SK-N-SH (cell line): ENCODE measurements around the gene ZXDA. TPM values are rescaled to one million over a fixed set of nuclear protein-coding genes. Genes with fewer than 3 reads are reported as not detected.

ENCODE experiments used
- CTCF ChIA-PET: fragments of 300-600, 350-600 bp; formaldehyde crosslinking; extraction: SDS; loops from one replicate; lab custom pipeline; 2021; lab: Yijun Ruan, JAX
- POLR2A ChIA-PET: fragments of 350-600 bp; sonication (Branson Sonifier 250); formaldehyde crosslinking; extraction: SDS; loops from one replicate; lab custom pipeline; 2020; ENCODE audit warnings: antibody characterized with exemption, inconsistent platforms; lab: Yijun Ruan, JAX
- DNase-seq: peaks from one replicate; pipeline ENCODE4 v3.0.0; 2012
- H2AFZ ChIP-seq: fragments of 200-600 bp; sonication (generic); 2 replicates; pipeline ENCODE4 v1.8.1; 2016; ENCODE audit warnings: antibody characterized with exemption, mild to moderate bottlenecking, low read depth
- H3F3A ChIP-seq: fragments of 200-600 bp; sonication (generic); replicated peaks from 2 replicates; pipeline ENCODE3; 2016; ENCODE audit warnings: antibody characterized with exemption, mild to moderate bottlenecking; ENCODE audit not compliant: insufficient read depth
- H3K27ac ChIP-seq, 2 experiments: fragments of 200-500 bp in 1 of 2; fragments of 200-600 bp in 1 of 2; sonication (Bioruptor generic) in 1 of 2; sonication (generic), shearing (Covaris generic) in 1 of 2; 2 replicates each; pipeline versions ENCODE4 v1.5.1 to v1.6.1; 2014 to 2016; ENCODE audit warnings: low read depth in 2 of 2, inconsistent platforms in 1 of 2, low read length in 1 of 2, mild to moderate bottlenecking in 1 of 2, mixed read lengths in 1 of 2
- H3K27me3 ChIP-seq: fragments of 200-600 bp; sonication (generic), shearing (Covaris generic); 2 replicates; pipeline ENCODE4 v1.6.1; 2016; ENCODE audit warnings: mixed run types; ENCODE audit not compliant: insufficient read depth
- H3K36me3 ChIP-seq, 2 experiments: fragments of 200-500 bp in 1 of 2; fragments of 200-600 bp in 1 of 2; sonication (Bioruptor generic) in 1 of 2; sonication (generic) in 1 of 2; replicated peaks in 1 of 2; 2 replicates each; pipeline versions ENCODE3 to v1.5.1; 2014 to 2016; ENCODE audit warnings: low read length in 1 of 2, mild to moderate bottlenecking in 1 of 2; ENCODE audit not compliant: insufficient read depth in 2 of 2, control insufficient read depth in 1 of 2
- H3K4me1 ChIP-seq, 2 experiments: fragments of 200-500 bp in 1 of 2; fragments of 200-600 bp in 1 of 2; sonication (Bioruptor generic) in 1 of 2; sonication (generic), shearing (Covaris generic) in 1 of 2; 2 replicates each; pipeline versions ENCODE4 v1.5.1 to v1.6.1; 2014 to 2016; ENCODE audit warnings: low read depth in 1 of 2, low read length in 1 of 2, mixed run types in 1 of 2; ENCODE audit not compliant: insufficient read depth in 2 of 2, control insufficient read depth in 1 of 2
- H3K4me2 ChIP-seq: fragments of 200-600 bp; sonication (generic), shearing (Covaris generic); 2 replicates; pipeline ENCODE4 v1.6.1; 2017; ENCODE audit warnings: mixed run types
- H3K4me3 ChIP-seq, 2 experiments: fragments of 200-500 bp in 1 of 2; fragments of 200-600 bp in 1 of 2; sonication (Bioruptor generic) in 1 of 2; sonication (generic), shearing (Covaris generic) in 1 of 2; 2 replicates each; pipeline versions ENCODE4 v1.5.1 to v1.8.1; 2014 to 2016; ENCODE audit warnings: low read depth in 2 of 2, inconsistent platforms in 1 of 2, low read length in 1 of 2, mild to moderate bottlenecking in 1 of 2, mixed read lengths in 1 of 2, moderate library complexity in 1 of 2
- H3K79me2 ChIP-seq: fragments of 200-600 bp; sonication (generic); 2 replicates; pipeline ENCODE4 v1.8.1; 2017; ENCODE audit warnings: mild to moderate bottlenecking; ENCODE audit not compliant: insufficient read depth
- H3K9ac ChIP-seq: fragments of 200-600 bp; sonication (generic); 2 replicates; pipeline ENCODE4 v1.6.1; 2017; ENCODE audit warnings: mixed run types
- H3K9me2 ChIP-seq: fragments of 200-600 bp; sonication (generic); 2 replicates; pipeline ENCODE4 v1.6.1; 2017; ENCODE audit warnings: mixed run types
- H3K9me3 ChIP-seq: fragments of 200-600 bp; sonication (generic); 2 replicates; pipeline ENCODE4 v1.6.1; 2017; ENCODE audit warnings: mixed run types, mild to moderate bottlenecking, moderate library complexity
- H4K20me1 ChIP-seq: fragments of 200-600 bp; sonication (generic); 2 replicates; pipeline ENCODE4 v1.6.1; 2017; ENCODE audit warnings: mild to moderate bottlenecking, mixed run types; ENCODE audit not compliant: insufficient read depth
- ELF1 ChIP-seq: IDR thresholded peaks from 2 replicates; pipeline ENCODE4 v1.4.0; 2012
- FOXJ3 ChIP-seq: sonication (generic); formaldehyde crosslinking; IDR thresholded peaks from 2 replicates; pipeline ENCODE4 v1.5.1; 2020; ENCODE audit warnings: mild to moderate bottlenecking, missing genetic modification reagents
- FOXM1 ChIP-seq: IDR thresholded peaks from 2 replicates; pipeline ENCODE4 v1.4.0; 2012; ENCODE audit warnings: low read depth, mild to moderate bottlenecking
- JUND ChIP-seq: IDR thresholded peaks from 2 replicates; pipeline ENCODE4 v1.4.0; 2012
- MXI1 ChIP-seq: IDR thresholded peaks from 2 replicates; pipeline ENCODE4 v1.6.1; 2012; ENCODE audit warnings: mild to moderate bottlenecking, low read depth, low read length, improper control_type of control experiment
- POLR2AphosphoS5 ChIP-seq: IDR thresholded peaks from 2 replicates; pipeline ENCODE4 v1.6.1; 2012; ENCODE audit warnings: low read depth, low read length
- RFX5 ChIP-seq: IDR thresholded peaks from 2 replicates; pipeline ENCODE4 v1.6.1; 2012; ENCODE audit warnings: mild to moderate bottlenecking, improper control_type of control experiment, low read length
- SIN3A ChIP-seq: IDR thresholded peaks from 2 replicates; pipeline ENCODE4 v1.6.1; 2012; ENCODE audit warnings: low read depth, mild to moderate bottlenecking, low read length, moderate library complexity, borderline replicate concordance
- SMC3 ChIP-seq: IDR thresholded peaks from 2 replicates; pipeline ENCODE4 v1.6.1; 2012; ENCODE audit warnings: low read depth, low read length, improper control_type of control experiment
- TCF12 ChIP-seq: IDR thresholded peaks from 2 replicates; pipeline ENCODE4 v1.4.0; 2012
- TEAD4 ChIP-seq: IDR thresholded peaks from 2 replicates; pipeline ENCODE4 v1.4.0; 2012; ENCODE audit warnings: mild to moderate bottlenecking, borderline replicate concordance; ENCODE audit not compliant: insufficient read depth
- WGBS: methylation state at CpG from one replicate; pipeline ENCODE4 v1.1.6; 2017; ENCODE audit warnings: low lambda C conversion rate; 5-methylcytosine and 5-hydroxymethylcytosine counted together
- polyA plus RNA-seq, 3 experiments: library from polyadenylated mRNA; depleted of rRNA; stranded (reverse); fragments of >200 nt; gene quantifications; 2 replicates each; pipeline ENCODE4 v1.2.3, GENCODE V29; 2012
- TF ChIP-seq, protein P1 (sequence below): fragments of 150-350 bp; IDR thresholded peaks from 2 replicates; pipeline ENCODE4 v1.6.1; 2017; ENCODE audit warnings: antibody characterized with exemption, low read length, low read depth, borderline replicate concordance
- TF ChIP-seq, protein P2 (sequence below): IDR thresholded peaks from 2 replicates; pipeline ENCODE4 v1.4.0; 2012; ENCODE audit warnings: low read depth, borderline replicate concordance
- TF ChIP-seq, protein P3 (sequence below): IDR thresholded peaks from 2 replicates; pipeline ENCODE4 v1.4.0; 2012; ENCODE audit warnings: low read depth, borderline replicate concordance
- TF ChIP-seq, protein P4 (sequence below): IDR thresholded peaks from 2 replicates; pipeline ENCODE4 v1.6.1; 2012; ENCODE audit warnings: mild to moderate bottlenecking, low read depth, low read length, moderate library complexity
- TF ChIP-seq, protein P5 (sequence below): fragments of 150-350 bp; IDR thresholded peaks from 2 replicates; pipeline ENCODE4 v1.6.1; 2016; ENCODE audit warnings: mild to moderate bottlenecking, low read depth, low read length
- TF ChIP-seq, protein P6 (sequence below): IDR thresholded peaks from 2 replicates; pipeline ENCODE4; 2012

The ZXDA gene
- polyA plus RNA-seq, 1 of the 3 experiments (the other 2 are of a cell fraction): 0.84 TPM

DNA sequence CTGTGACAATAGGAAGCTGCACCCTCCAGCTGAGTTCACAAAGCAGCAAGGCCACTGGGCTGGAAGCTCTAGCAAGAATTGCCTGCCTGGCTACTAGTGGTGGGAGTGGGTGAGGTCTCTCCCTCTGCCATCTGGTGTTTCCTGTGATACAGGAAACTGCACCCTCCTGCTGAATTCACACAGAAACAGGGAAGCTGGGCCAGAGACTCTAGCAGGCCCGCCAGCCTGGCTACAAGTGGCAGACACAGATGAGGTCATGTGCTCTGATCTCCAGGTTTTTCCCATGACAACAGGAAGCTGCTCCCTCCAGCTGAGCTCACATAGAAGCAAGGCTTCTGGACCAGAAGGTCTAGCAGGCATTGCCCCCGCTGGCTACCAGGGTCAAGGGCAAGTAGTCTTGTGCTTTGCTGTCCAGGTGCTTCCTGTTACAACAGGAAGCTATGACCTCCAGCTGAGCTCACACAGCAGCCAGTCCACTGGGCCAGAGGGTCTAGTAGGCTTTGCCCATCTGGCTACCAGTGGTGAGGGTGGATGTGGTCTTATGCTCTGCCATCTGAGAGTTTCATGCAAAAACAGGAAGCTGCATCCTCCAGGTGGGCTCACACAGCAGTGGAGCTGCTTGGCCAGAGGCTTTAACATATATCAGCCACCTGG is 41.5 kb upstream of the ZXDA start:
- Histone ChIP-seq H3K27me3 (no peaks in the 10 kb centered on the region), H3K79me2 (no peaks in the 10 kb centered on the region), H3K9ac (no peak overlapping the region), H2AFZ (no peak overlapping the region), H3K36me3 (no peaks in the 10 kb centered on the region), H3K4me1 (no peaks in the 10 kb centered on the region), H3F3A (no peaks in the 10 kb centered on the region), H3K9me3 (no peaks in the 10 kb centered on the region), H3K27ac (no peak overlapping the region), H4K20me1 (no peaks in the 10 kb centered on the region), H3K4me3 (no peak overlapping the region), H3K9me2 (no peaks in the 10 kb centered on the region), H3K4me2 (no peak overlapping the region)
- TF ChIP-seq, protein P1, sequence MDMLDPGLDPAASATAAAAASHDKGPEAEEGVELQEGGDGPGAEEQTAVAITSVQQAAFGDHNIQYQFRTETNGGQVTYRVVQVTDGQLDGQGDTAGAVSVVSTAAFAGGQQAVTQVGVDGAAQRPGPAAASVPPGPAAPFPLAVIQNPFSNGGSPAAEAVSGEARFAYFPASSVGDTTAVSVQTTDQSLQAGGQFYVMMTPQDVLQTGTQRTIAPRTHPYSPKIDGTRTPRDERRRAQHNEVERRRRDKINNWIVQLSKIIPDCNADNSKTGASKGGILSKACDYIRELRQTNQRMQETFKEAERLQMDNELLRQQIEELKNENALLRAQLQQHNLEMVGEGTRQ: no peak
- TF ChIP-seq, protein P2, sequence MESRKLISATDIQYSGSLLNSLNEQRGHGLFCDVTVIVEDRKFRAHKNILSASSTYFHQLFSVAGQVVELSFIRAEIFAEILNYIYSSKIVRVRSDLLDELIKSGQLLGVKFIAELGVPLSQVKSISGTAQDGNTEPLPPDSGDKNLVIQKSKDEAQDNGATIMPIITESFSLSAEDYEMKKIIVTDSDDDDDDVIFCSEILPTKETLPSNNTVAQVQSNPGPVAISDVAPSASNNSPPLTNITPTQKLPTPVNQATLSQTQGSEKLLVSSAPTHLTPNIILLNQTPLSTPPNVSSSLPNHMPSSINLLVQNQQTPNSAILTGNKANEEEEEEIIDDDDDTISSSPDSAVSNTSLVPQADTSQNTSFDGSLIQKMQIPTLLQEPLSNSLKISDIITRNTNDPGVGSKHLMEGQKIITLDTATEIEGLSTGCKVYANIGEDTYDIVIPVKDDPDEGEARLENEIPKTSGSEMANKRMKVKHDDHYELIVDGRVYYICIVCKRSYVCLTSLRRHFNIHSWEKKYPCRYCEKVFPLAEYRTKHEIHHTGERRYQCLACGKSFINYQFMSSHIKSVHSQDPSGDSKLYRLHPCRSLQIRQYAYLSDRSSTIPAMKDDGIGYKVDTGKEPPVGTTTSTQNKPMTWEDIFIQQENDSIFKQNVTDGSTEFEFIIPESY: no peak
- TF ChIP-seq TCF12 (no peak), MXI1 (no peak), ELF1 (no peak), POLR2AphosphoS5 (no peak), FOXM1 (no peak), SMC3 (no peak), TEAD4 (no peak), FOXJ3 (CRISPR knock-in tag) (no peak), SIN3A (no peak), RFX5 (no peak), JUND (no peak)
- TF ChIP-seq, protein P3, sequence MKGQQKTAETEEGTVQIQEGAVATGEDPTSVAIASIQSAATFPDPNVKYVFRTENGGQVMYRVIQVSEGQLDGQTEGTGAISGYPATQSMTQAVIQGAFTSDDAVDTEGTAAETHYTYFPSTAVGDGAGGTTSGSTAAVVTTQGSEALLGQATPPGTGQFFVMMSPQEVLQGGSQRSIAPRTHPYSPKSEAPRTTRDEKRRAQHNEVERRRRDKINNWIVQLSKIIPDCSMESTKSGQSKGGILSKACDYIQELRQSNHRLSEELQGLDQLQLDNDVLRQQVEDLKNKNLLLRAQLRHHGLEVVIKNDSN: no peak
- TF ChIP-seq, protein P4, sequence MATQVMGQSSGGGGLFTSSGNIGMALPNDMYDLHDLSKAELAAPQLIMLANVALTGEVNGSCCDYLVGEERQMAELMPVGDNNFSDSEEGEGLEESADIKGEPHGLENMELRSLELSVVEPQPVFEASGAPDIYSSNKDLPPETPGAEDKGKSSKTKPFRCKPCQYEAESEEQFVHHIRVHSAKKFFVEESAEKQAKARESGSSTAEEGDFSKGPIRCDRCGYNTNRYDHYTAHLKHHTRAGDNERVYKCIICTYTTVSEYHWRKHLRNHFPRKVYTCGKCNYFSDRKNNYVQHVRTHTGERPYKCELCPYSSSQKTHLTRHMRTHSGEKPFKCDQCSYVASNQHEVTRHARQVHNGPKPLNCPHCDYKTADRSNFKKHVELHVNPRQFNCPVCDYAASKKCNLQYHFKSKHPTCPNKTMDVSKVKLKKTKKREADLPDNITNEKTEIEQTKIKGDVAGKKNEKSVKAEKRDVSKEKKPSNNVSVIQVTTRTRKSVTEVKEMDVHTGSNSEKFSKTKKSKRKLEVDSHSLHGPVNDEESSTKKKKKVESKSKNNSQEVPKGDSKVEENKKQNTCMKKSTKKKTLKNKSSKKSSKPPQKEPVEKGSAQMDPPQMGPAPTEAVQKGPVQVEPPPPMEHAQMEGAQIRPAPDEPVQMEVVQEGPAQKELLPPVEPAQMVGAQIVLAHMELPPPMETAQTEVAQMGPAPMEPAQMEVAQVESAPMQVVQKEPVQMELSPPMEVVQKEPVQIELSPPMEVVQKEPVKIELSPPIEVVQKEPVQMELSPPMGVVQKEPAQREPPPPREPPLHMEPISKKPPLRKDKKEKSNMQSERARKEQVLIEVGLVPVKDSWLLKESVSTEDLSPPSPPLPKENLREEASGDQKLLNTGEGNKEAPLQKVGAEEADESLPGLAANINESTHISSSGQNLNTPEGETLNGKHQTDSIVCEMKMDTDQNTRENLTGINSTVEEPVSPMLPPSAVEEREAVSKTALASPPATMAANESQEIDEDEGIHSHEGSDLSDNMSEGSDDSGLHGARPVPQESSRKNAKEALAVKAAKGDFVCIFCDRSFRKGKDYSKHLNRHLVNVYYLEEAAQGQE: no peak
- TF ChIP-seq, protein P5, sequence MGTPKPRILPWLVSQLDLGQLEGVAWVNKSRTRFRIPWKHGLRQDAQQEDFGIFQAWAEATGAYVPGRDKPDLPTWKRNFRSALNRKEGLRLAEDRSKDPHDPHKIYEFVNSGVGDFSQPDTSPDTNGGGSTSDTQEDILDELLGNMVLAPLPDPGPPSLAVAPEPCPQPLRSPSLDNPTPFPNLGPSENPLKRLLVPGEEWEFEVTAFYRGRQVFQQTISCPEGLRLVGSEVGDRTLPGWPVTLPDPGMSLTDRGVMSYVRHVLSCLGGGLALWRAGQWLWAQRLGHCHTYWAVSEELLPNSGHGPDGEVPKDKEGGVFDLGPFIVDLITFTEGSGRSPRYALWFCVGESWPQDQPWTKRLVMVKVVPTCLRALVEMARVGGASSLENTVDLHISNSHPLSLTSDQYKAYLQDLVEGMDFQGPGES: no peak
- TF ChIP-seq, protein P6, sequence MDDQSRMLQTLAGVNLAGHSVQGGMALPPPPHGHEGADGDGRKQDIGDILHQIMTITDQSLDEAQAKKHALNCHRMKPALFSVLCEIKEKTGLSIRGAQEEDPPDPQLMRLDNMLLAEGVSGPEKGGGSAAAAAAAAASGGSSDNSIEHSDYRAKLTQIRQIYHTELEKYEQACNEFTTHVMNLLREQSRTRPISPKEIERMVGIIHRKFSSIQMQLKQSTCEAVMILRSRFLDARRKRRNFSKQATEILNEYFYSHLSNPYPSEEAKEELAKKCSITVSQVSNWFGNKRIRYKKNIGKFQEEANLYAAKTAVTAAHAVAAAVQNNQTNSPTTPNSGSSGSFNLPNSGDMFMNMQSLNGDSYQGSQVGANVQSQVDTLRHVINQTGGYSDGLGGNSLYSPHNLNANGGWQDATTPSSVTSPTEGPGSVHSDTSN: no peak
- 14% methylated on average over 1 of the region's 2 CpGs for WGBS
- POLR2A ChIA-PET: no interaction called here
- DNase-seq: no peak
- CTCF ChIA-PET: no interaction called here
